ENCODE measurements around the gene PIK3IP1.

The PIK3IP1 gene

DNA sequence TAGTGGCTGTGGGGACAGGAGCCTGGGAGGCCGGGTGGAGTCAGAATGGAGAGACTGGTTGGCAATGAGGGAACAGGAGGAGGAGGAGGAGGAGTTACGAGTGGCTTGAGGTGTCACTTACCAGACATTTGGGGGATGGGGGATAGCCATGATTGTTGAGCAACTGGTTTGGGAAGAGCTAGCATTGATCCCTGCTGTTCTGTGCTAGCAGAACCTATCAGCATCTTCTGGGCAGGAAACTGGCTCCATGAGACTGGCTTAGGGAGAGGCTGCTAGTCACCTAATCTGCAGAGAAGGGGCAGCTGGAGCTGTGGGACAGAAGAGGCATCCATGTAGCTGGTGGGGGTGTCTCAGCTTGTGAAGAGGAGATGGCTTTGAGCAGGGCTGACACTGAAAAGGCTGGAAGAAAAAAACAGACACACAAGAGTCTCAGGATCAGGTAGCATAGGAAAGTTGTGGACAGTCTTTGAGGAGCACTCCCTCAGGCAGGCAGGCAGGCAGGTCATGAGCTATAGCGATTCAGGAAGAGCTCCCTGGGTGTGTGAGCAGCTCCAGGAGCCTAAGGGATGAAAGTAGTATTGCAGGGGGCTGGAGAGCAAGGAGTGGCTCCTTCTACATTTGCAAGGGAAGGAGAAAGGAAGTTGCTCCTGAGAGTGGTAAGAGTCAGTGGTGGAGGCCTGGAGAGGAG lies 22.3 kb downstream of the PIK3IP1 start:
- peak overlapping the region; percentile 15 for H3K27ac ChIP-seq
- no peak for TF ChIP-seq ZFX (IDR thresholded peaks at IDR 0.05)
- TF ChIP-seq, protein P1, sequence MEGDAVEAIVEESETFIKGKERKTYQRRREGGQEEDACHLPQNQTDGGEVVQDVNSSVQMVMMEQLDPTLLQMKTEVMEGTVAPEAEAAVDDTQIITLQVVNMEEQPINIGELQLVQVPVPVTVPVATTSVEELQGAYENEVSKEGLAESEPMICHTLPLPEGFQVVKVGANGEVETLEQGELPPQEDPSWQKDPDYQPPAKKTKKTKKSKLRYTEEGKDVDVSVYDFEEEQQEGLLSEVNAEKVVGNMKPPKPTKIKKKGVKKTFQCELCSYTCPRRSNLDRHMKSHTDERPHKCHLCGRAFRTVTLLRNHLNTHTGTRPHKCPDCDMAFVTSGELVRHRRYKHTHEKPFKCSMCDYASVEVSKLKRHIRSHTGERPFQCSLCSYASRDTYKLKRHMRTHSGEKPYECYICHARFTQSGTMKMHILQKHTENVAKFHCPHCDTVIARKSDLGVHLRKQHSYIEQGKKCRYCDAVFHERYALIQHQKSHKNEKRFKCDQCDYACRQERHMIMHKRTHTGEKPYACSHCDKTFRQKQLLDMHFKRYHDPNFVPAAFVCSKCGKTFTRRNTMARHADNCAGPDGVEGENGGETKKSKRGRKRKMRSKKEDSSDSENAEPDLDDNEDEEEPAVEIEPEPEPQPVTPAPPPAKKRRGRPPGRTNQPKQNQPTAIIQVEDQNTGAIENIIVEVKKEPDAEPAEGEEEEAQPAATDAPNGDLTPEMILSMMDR (conservative IDR thresholded peaks at IDR 0.05), result no peak

GRCh38 chr22:31268281-31268680 lies 24.0 kb downstream of the PIK3IP1 start:
- H3K27ac ChIP-seq, result no peak overlapping the region
- TF ChIP-seq ZFX (IDR thresholded peaks at IDR 0.05), result no peak
- TF ChIP-seq, protein P1 (conservative IDR thresholded peaks at IDR 0.05), result no peak

GRCh38 chr22:31263896-31264640 lies 28.2 kb downstream of the PIK3IP1 start:
- TF ChIP-seq, protein P1 (conservative IDR thresholded peaks at IDR 0.05), result no peak
- TF ChIP-seq ZFX (IDR thresholded peaks at IDR 0.05), result no peak
- no peak overlapping the region for H3K27ac ChIP-seq

DNA sequence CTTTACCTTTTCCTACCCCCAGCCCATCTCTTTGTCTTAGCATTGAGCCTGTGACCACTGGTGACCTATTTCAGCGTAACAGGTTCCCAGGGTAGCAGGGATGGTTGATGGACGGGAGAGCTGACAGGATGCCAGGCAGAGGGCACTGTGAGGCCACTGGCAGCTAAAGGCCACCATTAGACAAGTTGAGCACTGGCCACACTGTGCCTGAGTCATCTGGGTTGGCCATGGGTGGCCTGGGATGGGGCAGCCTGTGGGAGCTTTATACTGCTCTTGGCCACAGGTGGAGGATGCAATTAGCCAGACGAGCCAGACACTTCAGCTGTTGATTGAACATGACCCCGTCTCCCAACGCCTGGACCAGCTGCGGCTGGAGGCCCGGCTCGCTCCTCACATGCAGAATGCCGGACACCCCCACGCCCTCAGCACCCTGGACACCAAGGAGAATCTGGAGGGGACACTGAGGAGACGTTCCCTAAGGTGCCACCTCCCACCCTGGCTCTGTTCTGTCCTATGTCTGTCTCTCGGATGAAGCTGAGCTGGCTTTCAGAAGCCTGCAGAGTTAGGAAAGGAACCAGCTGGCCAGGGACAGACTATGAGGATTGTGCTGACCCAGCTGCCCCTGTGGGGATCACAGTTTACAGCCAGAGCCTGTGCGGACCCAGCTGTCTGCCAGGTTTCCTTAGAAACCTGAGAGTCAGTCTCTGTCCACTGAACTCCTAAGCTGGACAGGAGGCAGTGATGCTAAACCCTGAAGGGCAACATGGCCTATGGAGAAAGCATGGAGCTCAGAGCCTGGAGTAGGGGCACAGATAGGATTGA lies 29.8 kb downstream of the PIK3IP1 start:
- no peak overlapping the region for H3K27ac ChIP-seq
- TF ChIP-seq ZFX (IDR thresholded peaks at IDR 0.05), result no peak
- TF ChIP-seq, protein P1 (conservative IDR thresholded peaks at IDR 0.05), result no peak

DNA sequence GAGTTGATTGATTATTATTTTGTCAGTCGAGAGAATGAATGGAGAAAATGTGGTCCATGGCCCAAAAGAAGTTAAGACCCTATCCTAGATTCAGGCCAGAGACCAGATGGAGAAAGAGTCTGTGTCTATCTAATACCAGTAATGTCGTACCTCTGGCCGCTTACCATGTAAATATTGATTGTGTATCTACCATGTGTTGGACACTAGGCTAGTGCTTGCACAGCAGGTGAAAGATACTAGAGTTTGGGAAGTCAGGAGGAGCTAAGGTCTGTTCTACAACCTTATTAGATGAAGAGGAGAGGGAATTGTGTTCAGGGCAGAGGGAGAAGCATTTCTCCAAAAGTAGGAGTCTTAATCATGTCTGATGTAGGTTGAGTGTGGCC lies 31.8 kb downstream of the PIK3IP1 start:
- no peak for TF ChIP-seq ZFX (IDR thresholded peaks at IDR 0.05)
- TF ChIP-seq, protein P1 (conservative IDR thresholded peaks at IDR 0.05), result no peak
- peak overlapping the region; percentile 56; the same call in 1 of the 2 replicates for H3K27ac ChIP-seq

- TF ChIP-seq ZFX (IDR thresholded peaks at IDR 0.05), result no peak
- peak overlapping the region; percentile 56 for H3K27ac ChIP-seq
Measured at GRCh38 chr22:31259798-31260473, 32.4 kb downstream of the PIK3IP1 start.

DNA sequence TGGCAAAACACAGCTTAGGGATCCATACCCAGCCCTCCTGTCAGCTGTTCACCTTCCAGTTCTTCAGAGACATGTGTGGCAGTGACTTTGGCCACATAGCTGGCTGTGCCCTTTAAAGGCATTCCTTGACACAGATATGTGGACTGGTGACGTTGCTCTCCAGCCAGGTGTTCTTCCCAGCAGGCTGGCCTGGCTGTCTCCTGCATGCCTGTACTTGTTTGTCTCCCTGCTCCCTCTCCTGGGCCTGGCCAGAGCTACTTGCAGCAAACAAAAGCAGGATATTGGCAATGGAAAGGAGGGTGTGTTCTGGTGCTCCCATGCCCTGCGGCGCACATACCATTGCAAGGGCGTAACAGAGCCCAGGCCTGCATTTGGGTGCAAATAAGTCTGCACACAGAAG lies 38.3 kb downstream of the PIK3IP1 start:
- peak overlapping the region; percentile 41 for H3K27ac ChIP-seq
- TF ChIP-seq ZFX (IDR thresholded peaks at IDR 0.05), result no peak
- TF ChIP-seq, protein P1 (conservative IDR thresholded peaks at IDR 0.05), result no peak; the same call in 1 of the 2 replicates
